ENCODE measurements around the gene PANX2.

PANX2 gene

DNA sequence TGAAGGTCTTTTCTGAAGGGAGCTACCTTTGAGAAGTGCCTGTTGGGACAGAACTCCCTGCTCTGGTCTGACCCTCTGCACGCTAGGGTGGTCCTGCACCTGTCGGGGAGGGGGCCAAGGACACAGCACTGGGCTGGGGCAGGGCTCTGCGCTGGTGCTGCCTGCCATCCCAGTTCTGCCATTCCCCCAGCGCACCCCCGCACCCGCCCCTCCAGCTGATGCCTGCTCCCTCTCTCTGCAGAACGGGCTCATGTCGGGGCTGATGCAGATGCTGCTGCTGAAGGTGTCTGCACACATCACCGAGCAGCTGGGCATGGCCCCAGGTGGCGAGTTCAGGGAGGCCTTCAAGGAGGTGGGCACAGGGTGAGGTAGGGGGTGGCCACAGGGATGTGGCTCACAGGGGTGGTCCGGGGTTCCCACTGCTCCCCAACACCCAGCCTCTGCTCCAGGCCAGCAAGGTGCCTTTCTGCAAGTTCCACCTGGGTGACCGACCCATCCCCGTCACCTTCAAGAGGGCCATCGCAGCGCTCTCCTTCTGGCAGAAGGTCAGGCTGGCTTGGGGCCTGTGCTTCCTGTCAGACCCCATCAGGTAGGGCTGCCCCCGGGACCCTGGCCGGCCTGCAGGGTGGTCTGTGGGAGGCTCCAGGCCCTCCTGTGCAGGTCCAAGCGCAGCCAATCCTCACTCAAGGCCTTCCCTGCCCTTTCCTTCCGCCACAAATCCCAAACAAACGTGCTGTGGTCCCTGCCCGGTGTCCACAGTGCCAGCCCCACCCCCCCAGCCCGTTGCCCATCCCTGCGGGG lies 26.7 kb downstream of the PANX2 start:
- in situ Hi-C loops (cut with MboI; ENCODE audit: low sequenced_read_pairs): no loop called here

DNA sequence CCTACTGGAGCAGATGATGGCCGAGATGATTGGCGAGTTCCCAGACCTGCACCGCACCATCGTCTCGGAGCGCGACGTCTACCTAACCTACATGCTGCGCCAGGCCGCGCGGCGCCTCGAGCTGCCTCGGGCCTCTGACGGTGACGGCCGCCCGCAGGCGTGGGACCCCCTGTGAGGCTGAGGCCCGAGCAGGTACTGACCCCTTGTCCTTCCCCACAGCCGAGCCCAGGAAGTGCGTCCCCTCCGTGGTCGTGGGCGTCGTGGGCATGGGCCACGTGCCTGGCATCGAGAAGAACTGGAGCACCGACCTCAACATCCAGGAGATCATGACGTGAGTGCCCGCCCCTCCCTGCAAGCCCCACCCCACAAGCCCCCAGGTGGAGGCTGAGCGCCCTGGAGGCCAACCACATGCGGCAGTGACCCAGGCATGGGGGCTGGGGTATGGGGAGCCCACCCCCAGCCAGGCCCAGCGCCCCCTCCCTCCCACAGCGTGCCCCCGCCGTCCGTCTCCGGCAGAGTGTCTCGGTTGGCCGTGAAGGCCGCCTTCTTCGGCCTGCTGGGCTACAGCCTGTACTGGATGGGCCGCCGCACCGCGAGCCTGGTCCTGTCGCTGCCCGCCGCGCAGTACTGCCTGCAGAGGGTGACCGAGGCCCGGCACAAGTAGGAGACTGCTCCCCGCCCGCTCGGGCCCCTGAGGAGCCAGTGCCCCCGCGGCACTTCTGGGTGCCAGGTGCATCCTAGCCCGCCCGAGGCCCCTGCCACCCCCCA lies 27.5 kb downstream of the PANX2 start:
- in situ Hi-C loops (cut with MboI; ENCODE audit: low sequenced_read_pairs): no loop called here

DNA sequence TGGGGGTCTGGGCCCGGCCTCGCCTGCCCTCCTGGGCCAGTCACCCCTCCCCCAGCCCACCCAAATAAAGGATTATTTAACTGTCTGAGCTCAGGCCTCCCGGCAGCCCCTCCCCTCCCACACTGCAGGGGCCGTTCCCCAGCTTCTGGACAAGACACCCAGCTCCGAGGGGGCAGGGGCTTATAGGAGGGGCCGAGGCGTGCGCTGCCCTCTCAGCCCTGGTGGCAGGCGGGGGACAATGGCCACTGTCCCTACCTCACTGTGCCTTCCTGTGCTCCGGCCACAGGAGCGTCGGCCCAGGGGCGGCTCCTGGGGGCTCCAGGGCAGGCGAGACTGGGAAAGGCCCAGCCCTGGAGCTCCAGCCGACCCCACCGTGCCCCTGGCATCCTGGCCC lies 28.1 kb downstream of the PANX2 start:
- in situ Hi-C loops (cut with MboI; ENCODE audit: low sequenced_read_pairs): no loop called here

DNA sequence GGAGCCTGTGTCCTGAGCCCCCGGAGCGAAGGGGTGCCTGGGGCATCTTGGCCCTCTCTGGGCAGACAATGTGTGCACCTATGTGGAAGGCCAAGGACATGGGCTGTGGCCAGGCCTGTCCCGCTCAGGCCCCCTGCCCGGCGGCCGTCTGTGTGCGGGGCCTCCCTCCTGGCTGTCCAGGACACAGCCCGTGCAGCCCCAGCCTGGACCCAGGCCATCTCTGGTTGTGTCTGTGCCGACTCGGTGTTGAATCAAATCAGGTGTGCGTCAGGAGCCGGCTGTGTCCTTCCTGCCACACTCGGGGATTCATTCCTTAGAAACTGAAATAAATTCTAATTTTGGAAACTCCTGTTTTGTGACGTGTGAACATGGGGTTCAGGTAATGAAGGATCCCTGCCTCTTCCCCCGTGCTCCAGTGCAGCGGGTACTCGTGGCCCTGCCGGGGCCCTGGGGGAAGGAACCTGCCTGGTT lies 28.8 kb downstream of the PANX2 start:
- in situ Hi-C loops (cut with MboI; ENCODE audit: low sequenced_read_pairs): no loop called here

DNA sequence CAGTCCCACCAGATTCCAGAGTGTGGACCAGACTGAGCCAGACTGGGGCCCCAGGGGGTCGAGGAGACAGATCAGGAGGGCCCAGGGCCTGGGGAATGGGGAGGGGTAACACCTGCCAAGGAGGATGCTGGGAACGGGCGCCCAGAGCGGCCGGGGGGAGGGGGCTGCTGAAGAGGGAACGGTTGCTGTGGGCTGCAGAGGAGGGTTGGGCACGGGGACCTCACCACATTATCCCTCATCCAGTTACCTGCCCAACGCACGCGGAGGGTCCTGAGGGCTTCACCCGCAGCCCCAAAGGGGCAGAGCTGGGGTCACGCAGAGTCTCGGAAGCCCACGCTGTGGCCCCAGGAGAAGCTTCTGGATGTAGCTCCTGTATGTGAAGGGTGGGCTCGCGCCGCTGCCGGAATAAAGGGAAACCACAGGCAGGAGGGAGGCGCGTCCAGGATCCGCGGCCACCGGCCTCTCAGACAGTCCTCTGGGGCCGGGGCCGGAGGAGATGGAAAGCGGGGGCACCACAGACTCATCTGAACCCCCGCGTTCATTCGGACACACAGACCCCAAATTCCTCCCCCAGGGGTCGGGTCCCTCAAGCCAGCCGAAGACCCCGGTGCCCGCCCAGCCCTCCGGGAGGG lies 29.4 kb downstream of the PANX2 start:
- in situ Hi-C loops (cut with MboI; ENCODE audit: low sequenced_read_pairs): loop anchor here (25.0 kb wide), 2 partner anchors 263 to 438 kb away; no protein-coding TSS in a partner anchor

DNA sequence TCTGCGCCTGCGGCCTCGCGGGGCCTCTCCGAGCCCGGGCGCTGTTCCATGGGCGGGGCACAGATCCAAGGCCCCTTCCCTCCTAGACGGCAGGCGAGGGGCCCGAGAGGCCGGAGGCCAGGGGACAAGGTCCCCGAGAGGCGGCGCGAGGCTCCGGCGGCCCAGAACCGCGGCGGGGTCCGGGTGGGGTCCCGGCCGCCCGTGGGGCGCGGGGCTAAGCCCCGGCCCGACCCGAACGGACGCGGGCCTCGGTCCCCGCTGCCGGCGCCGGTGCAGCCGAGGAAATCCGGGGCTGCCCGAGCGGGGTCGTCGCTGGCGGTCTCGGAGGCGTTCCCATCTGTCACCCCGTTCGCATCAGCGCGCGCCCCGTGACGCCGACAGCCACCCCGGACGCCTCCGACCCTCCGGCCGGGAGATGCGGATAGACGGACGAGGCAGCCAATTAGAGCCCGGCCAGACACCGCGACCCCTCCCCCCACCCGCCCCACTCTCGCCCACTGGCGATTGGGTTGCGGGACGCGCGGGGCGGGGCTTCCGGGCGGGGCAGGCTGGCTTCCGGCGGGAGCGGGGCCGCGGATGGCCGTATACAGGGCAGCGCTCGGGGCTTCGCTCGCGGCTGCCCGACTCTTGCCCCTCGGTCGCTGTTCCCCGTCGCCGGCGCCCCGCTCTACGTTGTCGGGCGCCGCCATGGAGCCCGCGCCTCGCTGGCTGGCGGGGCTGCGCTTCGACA lies 30.1 kb downstream of the PANX2 start, which contains the start of gene SELENOO:
TSS of gene SELENOO (plus strand) at position 551 of the 730 bp plus-strand sequence. CDS start at position 577, 26 bp downstream.
- in situ Hi-C loops (cut with MboI; ENCODE audit: low sequenced_read_pairs): loop anchor here (25.0 kb wide), 2 partner anchors 263 to 438 kb away; no protein-coding TSS in a partner anchor

DNA sequence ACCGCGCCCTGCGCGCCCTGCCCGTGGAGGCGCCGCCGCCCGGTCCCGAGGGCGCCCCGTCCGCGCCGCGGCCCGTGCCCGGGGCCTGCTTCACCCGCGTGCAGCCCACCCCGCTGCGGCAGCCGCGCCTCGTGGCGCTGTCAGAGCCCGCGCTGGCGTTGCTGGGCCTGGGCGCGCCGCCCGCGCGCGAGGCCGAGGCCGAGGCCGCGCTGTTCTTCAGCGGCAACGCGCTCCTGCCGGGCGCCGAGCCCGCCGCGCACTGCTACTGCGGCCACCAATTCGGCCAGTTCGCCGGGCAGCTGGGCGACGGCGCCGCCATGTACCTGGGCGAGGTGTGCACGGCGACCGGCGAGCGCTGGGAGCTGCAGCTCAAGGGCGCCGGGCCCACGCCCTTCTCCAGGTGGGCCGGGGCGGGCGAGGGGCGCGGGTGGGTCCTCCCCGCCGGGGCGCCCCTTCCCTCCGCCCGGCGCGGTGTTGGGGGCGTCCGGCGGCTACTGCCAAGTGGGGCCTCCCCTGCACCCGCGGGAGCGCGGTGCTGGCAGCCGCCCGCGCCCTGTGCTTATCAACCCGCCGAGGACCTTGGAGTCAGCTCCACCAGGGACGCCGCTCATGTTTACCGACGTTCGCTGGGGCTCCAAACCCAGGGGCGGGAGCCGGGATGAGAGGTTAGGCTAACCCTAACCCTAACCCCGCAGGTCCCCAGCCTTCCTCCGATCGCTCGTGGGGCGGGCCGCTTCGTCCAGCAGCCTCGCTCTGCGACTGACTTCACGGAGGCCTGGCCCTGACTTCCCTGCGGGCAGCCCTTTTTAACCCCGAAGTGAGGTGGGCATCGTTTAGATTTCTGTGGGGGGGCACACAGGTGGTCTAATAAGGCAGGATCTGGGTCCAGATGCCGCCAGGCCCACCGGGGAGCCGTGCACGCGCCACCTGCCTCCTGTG lies 30.9 kb downstream of the PANX2 start:
- in situ Hi-C loops (cut with MboI; ENCODE audit: low sequenced_read_pairs): loop anchor here (25.0 kb wide), 2 partner anchors 264 to 439 kb away; no protein-coding TSS in a partner anchor

DNA sequence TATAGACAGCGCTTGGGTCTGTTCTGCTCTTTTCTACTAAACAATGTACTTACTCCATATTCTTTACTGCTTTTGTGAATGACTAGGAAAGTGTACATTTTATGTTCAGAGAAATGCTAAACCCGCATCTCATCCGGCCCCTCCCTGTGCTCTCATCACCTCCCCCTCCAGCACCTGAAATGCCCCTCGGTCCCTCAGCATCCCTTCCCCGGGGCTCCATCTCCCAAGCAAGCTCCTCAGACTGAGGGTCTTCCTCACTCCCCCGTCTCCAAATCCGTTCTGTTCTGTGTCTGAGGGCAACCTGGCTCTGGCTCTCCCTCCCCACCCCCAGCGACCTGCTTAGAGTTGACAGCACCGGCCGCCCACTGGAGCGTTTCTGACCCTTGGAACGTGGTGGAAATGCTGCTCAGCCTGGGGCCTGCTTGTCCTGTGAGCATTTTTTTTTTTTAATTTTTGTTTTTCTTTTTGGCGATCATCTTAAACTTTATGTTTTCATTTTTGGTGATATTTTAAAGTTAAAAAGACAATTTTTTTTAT lies 31.7 kb downstream of the PANX2 start:
- in situ Hi-C loops (cut with MboI; ENCODE audit: low sequenced_read_pairs): loop anchor here (25.0 kb wide), 2 partner anchors 265 to 440 kb away; no protein-coding TSS in a partner anchor

DNA sequence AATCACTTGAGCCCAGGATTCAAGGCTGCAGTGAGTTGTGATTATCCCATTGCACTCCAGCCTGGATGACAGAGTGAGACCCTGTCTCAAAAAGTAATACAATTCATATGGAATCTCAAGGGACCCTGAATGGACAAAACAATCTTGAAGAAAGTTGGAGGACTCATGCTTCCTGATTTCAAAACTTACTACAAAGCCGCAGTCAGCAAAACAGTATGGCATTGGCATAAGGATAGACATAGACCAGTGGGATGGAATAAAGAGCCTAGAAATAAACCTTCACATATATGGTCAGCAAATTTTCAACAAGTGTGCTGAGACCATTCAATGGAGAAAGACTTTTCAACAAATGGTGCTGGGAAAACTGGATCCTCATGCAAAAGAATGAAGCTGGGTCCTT lies 32.8 kb downstream of the PANX2 start:
- in situ Hi-C loops (cut with MboI; ENCODE audit: low sequenced_read_pairs): loop anchor here (25.0 kb wide), 2 partner anchors 266 to 441 kb away; no protein-coding TSS in a partner anchor

DNA sequence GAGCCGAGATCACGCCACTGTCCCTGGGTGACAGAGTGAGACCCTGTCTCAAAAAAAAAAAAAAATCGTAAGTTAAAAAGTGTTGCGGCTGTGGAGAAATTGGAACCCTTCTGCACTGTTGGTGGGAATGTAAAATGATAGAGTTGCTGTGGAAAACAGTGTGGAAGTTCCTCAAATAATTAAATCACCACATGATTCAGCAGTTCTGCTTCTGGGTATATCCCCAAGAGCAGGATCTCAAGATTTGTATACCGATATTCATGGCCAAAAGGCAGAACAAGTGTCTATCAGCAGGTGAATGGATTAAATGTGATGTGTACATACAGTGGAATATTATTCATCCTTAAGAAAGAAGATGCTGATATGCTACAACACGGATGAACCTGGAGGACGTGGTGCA lies 34.0 kb downstream of the PANX2 start:
- in situ Hi-C loops (cut with MboI; ENCODE audit: low sequenced_read_pairs): loop anchor here (25.0 kb wide), 2 partner anchors 267 to 442 kb away; no protein-coding TSS in a partner anchor

DNA sequence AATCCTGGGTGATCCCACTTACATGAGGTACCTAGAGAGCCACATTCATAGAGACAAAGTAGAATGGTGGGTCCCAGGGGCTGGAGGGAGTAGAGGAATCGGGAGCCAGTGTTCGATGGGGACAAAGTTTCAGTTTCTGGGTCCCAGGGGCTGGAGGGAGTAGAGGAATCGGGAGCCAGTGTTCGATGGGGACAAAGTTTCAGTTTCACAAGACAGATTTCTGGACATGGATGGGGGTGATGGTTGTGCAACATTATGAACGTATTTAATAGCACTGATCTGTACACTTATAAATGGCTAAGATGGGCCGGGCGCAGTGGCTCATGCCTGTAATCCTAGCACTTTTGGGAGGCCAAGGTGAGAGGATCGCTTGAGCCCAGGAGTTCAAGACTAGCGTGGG lies 34.5 kb downstream of the PANX2 start:
- in situ Hi-C loops (cut with MboI; ENCODE audit: low sequenced_read_pairs): loop anchor here (25.0 kb wide), 2 partner anchors 268 to 443 kb away; no protein-coding TSS in a partner anchor

DNA sequence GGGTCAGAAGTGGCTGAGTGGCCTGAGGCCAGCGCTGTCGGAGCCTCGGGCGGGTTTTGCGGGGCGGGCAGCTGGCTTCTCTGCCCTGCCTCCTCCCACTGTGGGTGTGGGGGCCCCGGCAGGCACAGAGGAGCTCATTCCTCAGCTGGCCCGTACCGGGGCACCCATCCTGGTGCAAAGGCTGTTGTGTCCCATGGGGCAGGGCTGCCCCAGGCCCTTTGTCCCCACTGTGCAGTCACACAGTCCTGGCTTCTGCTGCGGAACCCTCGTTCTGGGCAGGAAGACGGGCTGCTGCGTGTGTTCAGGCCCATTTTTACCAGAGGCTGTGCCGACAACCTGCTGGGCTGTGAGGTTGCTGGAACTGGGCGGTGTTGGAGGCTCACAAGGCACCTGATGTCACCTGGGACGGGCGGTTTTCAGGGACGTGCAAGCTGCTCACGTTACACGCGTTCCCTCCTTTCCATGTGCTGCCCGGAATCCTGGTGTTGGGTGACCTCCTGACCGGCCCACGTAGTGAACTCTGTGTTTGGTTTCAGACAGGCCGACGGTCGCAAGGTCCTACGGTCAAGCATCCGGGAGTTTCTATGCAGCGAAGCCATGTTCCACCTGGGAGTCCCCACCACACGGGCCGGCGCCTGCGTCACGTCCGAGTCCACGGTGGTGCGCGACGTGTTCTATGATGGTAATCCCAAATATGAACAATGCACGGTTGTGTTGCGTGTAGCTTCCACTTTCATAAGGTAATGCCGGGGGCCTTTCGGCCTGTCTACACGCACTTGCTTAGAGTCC lies 35.4 kb downstream of the PANX2 start:
- in situ Hi-C loops (cut with MboI; ENCODE audit: low sequenced_read_pairs): loop anchor here (25.0 kb wide), 2 partner anchors 269 to 444 kb away; no protein-coding TSS in a partner anchor

DNA sequence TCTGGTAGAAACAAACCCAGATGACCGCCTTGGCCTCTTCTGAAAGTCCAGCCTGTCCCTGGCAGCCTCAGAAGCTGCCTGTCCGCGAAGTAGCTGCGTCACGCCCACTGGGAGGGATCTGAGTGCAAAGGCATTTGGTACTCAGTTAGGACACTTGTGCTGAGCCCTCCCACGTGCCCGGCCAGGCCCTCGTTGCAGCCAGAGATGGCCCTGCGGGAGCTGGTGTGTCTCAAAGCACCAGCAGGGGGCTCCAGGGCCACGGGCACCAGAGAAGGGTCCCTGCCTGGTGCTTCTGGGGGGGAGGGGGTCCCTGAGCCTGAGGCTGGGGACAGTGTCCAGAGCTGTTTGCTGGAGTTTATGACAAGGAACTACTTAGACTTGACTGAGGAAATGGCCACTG lies 36.1 kb downstream of the PANX2 start:
- in situ Hi-C loops (cut with MboI; ENCODE audit: low sequenced_read_pairs): loop anchor here (25.0 kb wide), 2 partner anchors 269 to 444 kb away; no protein-coding TSS in a partner anchor

DNA sequence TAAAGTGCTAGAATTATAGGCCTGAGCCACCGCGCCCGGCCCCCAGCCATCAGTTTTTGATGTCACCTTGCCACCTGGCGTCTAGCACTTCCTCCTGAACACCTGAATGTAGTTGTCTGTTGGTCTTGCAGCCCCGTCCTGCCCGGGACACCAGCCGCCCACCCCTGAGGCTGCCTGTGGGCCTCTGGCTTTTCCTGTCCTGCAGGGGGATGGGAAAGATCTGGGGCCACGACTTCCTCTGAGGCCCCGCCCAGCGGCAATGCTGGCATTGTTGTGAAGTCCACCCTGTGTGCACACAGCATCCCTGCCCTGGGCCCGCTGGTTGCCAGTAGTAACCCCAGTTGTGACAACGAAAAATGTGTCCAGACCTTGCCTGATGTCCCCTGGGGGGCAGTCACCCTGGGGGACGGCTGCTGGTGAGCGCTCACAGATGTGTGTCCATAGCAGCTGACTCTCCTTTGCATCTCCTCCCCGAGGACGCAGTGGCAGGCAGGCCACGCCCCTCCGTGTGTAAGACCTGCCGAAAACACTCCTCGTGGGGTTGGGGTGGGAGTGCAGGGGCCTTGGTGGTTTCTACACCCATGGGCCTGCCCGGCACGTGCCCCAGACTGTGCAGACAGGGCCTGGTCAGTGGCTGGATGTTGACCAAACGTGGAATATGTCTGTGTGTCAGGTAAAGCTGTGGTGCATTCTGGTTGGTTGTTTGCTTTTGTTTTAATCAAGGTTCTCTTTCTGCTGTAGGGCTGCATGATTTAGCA lies 37.0 kb downstream of the PANX2 start:
- in situ Hi-C loops (cut with MboI; ENCODE audit: low sequenced_read_pairs): loop anchor here (25.0 kb wide), 2 partner anchors 270 to 445 kb away; no protein-coding TSS in a partner anchor

DNA sequence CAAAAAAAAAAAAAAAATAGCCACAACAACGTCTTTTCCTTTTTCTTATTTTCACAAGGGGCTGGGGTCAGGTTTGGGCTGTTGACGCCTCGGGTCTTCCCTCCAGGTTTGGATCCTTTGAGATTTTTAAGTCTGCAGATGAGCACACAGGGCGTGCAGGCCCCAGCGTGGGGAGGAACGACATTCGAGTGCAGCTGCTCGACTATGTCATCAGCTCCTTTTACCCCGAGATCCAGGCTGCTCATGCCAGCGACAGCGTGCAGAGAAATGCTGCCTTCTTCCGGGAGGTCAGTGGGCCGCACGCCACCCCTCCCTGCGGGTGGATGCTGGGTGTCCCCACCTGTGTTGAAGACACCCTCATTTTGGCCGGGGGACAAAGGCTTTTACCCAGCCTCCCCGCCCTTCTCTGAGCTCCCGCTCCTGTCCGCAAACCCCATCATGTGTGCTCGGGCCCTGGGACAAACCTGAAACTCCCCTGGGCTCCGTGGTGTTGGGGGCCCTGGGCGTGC lies 38.0 kb downstream of the PANX2 start:
- in situ Hi-C loops (cut with MboI; ENCODE audit: low sequenced_read_pairs): loop anchor here (25.0 kb wide), 2 partner anchors 271 to 446 kb away; no protein-coding TSS in a partner anchor
